GM23338 (cell line): Measurements from ENCODE around the gene DLG4. TPM values are rescaled to one million over a fixed set of nuclear protein-coding genes. Genes with fewer than 3 reads are reported as not detected.

Experiments
- ATAC-seq: fragments of 200-7000 bp; cut with Tn5 transposase; 3 replicates; pipeline ENCODE4 v1.9.1; 2020
- DNase-seq: peaks from one replicate; pipeline ENCODE4 v3.0.0-alpha.2; 2015; ENCODE audit warnings: low spot score
- H2AFZ ChIP-seq: fragments of 200-600 bp; sonication (generic); 2 replicates; pipeline ENCODE4 v1.8.0; 2016; ENCODE audit warnings: antibody characterized with exemption, mild to moderate bottlenecking, moderate library complexity
- H3F3A ChIP-seq: fragments of 200-600 bp; sonication (generic); replicated peaks from 2 replicates; pipeline ENCODE4 v1.8.0; 2017; ENCODE audit warnings: antibody characterized with exemption, mixed run types, low read depth
- H3K27ac ChIP-seq: fragments of 200-600 bp; sonication (generic); 2 replicates; pipeline ENCODE4 v1.6.1; 2016; ENCODE audit warnings: low read depth
- H3K27me3 ChIP-seq: fragments of 200-600 bp; sonication (generic); 2 replicates; pipeline ENCODE4 v1.8.0; 2016; ENCODE audit warnings: mild to moderate bottlenecking, mixed run types, moderate library complexity; ENCODE audit not compliant: insufficient read depth
- H3K36me3 ChIP-seq: fragments of 200-600 bp; sonication (generic); 2 replicates; pipeline ENCODE4 v1.8.0; 2016; ENCODE audit warnings: mild to moderate bottlenecking; ENCODE audit not compliant: insufficient read depth
- H3K4me1 ChIP-seq: fragments of 200-600 bp; sonication (generic); 2 replicates; pipeline ENCODE4 v1.8.0; 2016; ENCODE audit warnings: mild to moderate bottlenecking, moderate library complexity; ENCODE audit not compliant: insufficient read depth
- H3K4me2 ChIP-seq: fragments of 200-600 bp; sonication (generic); 2 replicates; pipeline ENCODE4 v1.7.1; 2017; ENCODE audit warnings: mixed run types
- H3K4me3 ChIP-seq: fragments of 200-600 bp; sonication (generic); 2 replicates; pipeline ENCODE4 v1.6.1; 2016; ENCODE audit warnings: mixed run types
- H3K79me2 ChIP-seq: fragments of 200-600 bp; sonication (generic); replicated peaks from 2 replicates; pipeline ENCODE4 v1.8.0; 2017; ENCODE audit warnings: mild to moderate bottlenecking; ENCODE audit not compliant: insufficient read depth
- H3K9me2 ChIP-seq: fragments of 200-600 bp; sonication (generic); 2 replicates; pipeline ENCODE4 v1.8.0; 2017; ENCODE audit not compliant: insufficient read depth
- H4K20me1 ChIP-seq: fragments of 200-600 bp; sonication (generic); replicated peaks from 2 replicates; pipeline ENCODE4 v1.8.0; 2017; ENCODE audit warnings: mild to moderate bottlenecking; ENCODE audit not compliant: insufficient read depth
- H3K27ac Mint-ChIP-seq: 2 replicates; pipeline ENCODE4 v1.8.0; 2020; ENCODE audit warnings: inconsistent platforms, mild to moderate bottlenecking, moderate library complexity, mixed read lengths
- H3K27me3 Mint-ChIP-seq: 3 replicates; pipeline ENCODE4 v1.8.0; 2022; ENCODE audit warnings: low read depth, mild to moderate bottlenecking, moderate library complexity, mixed read lengths, inconsistent platforms; ENCODE audit not compliant: insufficient read depth, poor library complexity
- H3K36me3 Mint-ChIP-seq: 3 replicates; pipeline ENCODE4 v1.8.0; 2021; ENCODE audit warnings: low read depth, mild to moderate bottlenecking, inconsistent platforms, moderate library complexity, mixed read lengths
- H3K4me1 Mint-ChIP-seq: 3 replicates; pipeline ENCODE4 v1.8.0; 2020; ENCODE audit warnings: mild to moderate bottlenecking, inconsistent platforms, mixed read lengths
- H3K4me3 Mint-ChIP-seq: 3 replicates; pipeline ENCODE4 v1.8.0; 2021; ENCODE audit warnings: moderate library complexity, mild to moderate bottlenecking, inconsistent platforms, mixed read lengths
- H3K9me3 Mint-ChIP-seq: 3 replicates; pipeline ENCODE4 v1.8.0; 2020; ENCODE audit warnings: moderate library complexity, mild to moderate bottlenecking, inconsistent platforms, mixed read lengths
- CTCF ChIP-seq, 2 experiments: fragments of 200-600 bp in 1 of 2; sonication (generic) in 1 of 2; conservative IDR thresholded peaks; 2 replicates each; pipeline versions ENCODE4 v1.5.1 to v1.6.1; 2016 to 2017; ENCODE audit warnings: antibody characterized with exemption in 2 of 2, low read depth in 2 of 2, mild to moderate bottlenecking in 2 of 2, moderate library complexity in 1 of 2
- POLR2AphosphoS5 ChIP-seq: IDR thresholded peaks from 2 replicates; pipeline ENCODE4 v1.6.1; 2016; ENCODE audit warnings: antibody characterized with exemption, low read depth
- ZNF331 ChIP-seq: fragments of 250-450 bp; sonication (Bioruptor Pico); IDR thresholded peaks from 2 replicates; pipeline ENCODE4 v1.5.0; 2020; ENCODE audit warnings: low read depth, mild to moderate bottlenecking, moderate library complexity
- polyA plus RNA-seq: library from polyadenylated mRNA; unstranded; fragments of >200 nt; fragmentation: Nextera tagmentation; extraction: Ambion mirVana; gene quantifications from 2 replicates; pipeline ENCODE4 v1.2.1, GENCODE V29; 2016
- total RNA-seq: library from RNA; depleted of rRNA; stranded (reverse); fragments of >200 nt; shearing (Covaris generic); gene quantifications from 2 replicates; pipeline ENCODE4 v1.2.3, GENCODE V29; 2014

Gene DLG4
- total and polyA plus RNA-seq, 2 experiments from 2014 or later, result 11.1 to 31.0 TPM

- TF ChIP-seq POLR2AphosphoS5, result 0 out of 2 replicates have a peak, but pooled peaks have one; percentile 18
- TF ChIP-seq CTCF (conservative IDR thresholded peaks at IDR 0.05; ENCODE audit: low read depth in 2 of 2), result no peak
- Histone ChIP-seq H3K4me1 (peaks cover 28% of the 10 kb centered on the region), H3K79me2 (no peaks in the 10 kb centered on the region; the same call in 1 of the 2 replicates), H2AFZ (no peak overlapping the region), H3K27ac (no peak overlapping the region), H3K4me3 (no peak overlapping the region), H4K20me1 (peaks cover 27% of the 10 kb centered on the region), H3K27me3 (no peaks in the 10 kb centered on the region), H3K36me3 (peaks cover 11% of the 10 kb centered on the region; the same call in 1 of the 2 replicates), H3K9me2 (no peaks in the 10 kb centered on the region), H3F3A (peaks cover 19% of the 10 kb centered on the region), H3K4me2 (no peak overlapping the region)
- ATAC-seq (no peak), DNase-seq (no peak)
- H3K36me3 Mint-ChIP-seq, result peaks cover 63% of the 10 kb centered on the region
- peaks cover 33% of the 10 kb centered on the region for H3K4me1 Mint-ChIP-seq
- no peak overlapping the region for H3K4me3 Mint-ChIP-seq
- peaks cover 50% of the 10 kb centered on the region for H3K27me3 Mint-ChIP-seq
- H3K27ac Mint-ChIP-seq, result no peak overlapping the region
- no peaks in the 10 kb centered on the region; the same call in 1 of the 3 replicates for H3K9me3 Mint-ChIP-seq
These were observed 2.7 kb upstream of the DLG4 start for GRCh38 chr17:7222093-7222971.

GRCh38 chr17:7221278-7222092 lies 1.8 kb upstream of the DLG4 start:
- Histone ChIP-seq H3K79me2 (peaks cover 6% of the 10 kb centered on the region), H3K27ac (no peak overlapping the region), H3K9me2 (no peaks in the 10 kb centered on the region), H3K27me3 (no peaks in the 10 kb centered on the region), H3K4me1 (peaks cover 33% of the 10 kb centered on the region), H3F3A (peaks cover 19% of the 10 kb centered on the region), H3K4me3 (no peak overlapping the region), H3K4me2 (0 out of 2 replicates have a peak overlapping the region, but pooled peaks have one; percentile 92), H2AFZ (no peak overlapping the region), H4K20me1 (peaks cover 27% of the 10 kb centered on the region), H3K36me3 (peaks cover 11% of the 10 kb centered on the region; the same call in 1 of the 2 replicates)
- TF ChIP-seq CTCF (conservative IDR thresholded peaks at IDR 0.05; ENCODE audit: low read depth in 2 of 2), result no peak
- TF ChIP-seq ZNF331 (CRISPR knock-in tag), result no peak
- 0 out of 2 replicates have a peak, but pooled peaks have one; percentile 53 for TF ChIP-seq POLR2AphosphoS5
- Mint-ChIP-seq H3K36me3 (peaks cover 55% of the 10 kb centered on the region), H3K4me3 (peak overlapping the region; percentile 91; the same call in 2 of the 3 replicates), H3K27me3 (peaks cover 48% of the 10 kb centered on the region), H3K4me1 (peaks cover 37% of the 10 kb centered on the region), H3K9me3 (no peaks in the 10 kb centered on the region; the same call in 1 of the 3 replicates), H3K27ac (no peak overlapping the region; the same call in 1 of the 2 replicates)
- ATAC-seq (no peak), DNase-seq (no peak)
